SK-N-SH treated with all-trans-retinoic acid at 6 μM for 48 hours (cell line): ENCODE results near the gene LARGE1.

Source experiments
- ATAC-seq: fragments of 200-7000 bp; cut with Tn5 transposase; 3 replicates; pipeline ENCODE4 v1.9.1; 2020; ENCODE audit warnings: mild to moderate bottlenecking, moderate library complexity
- ARNTL ChIP-seq: fragments of 450-650 bp; formaldehyde crosslinking; IDR thresholded peaks from 2 replicates; pipeline ENCODE4 v1.5.0; 2020; ENCODE audit warnings: low read depth, mild to moderate bottlenecking, moderate library complexity, borderline replicate concordance
- BACH2 ChIP-seq: fragments of 250-450 bp; sonication (Bioruptor Pico); IDR thresholded peaks from 2 replicates; pipeline ENCODE4 v1.9.0; 2021; ENCODE audit warnings: mild to moderate bottlenecking, borderline replicate concordance
- CSDC2 ChIP-seq: fragments of 250-450 bp; sonication (Bioruptor Pico); IDR thresholded peaks from 2 replicates; pipeline ENCODE4 v1.5.0; 2020; ENCODE audit warnings: mild to moderate bottlenecking, moderate library complexity
- ESRRG ChIP-seq: fragments of 250-450 bp; sonication (Bioruptor Pico); IDR thresholded peaks from 2 replicates; pipeline ENCODE4 v1.6.1; 2021; ENCODE audit warnings: mild to moderate bottlenecking
- GLIS3 ChIP-seq: fragments of 250-450 bp; sonication (Bioruptor Pico); IDR thresholded peaks from 2 replicates; pipeline ENCODE4 v1.5.0; 2020; ENCODE audit warnings: mild to moderate bottlenecking, moderate library complexity
- OSR1 ChIP-seq: fragments of 250-450 bp; sonication (Bioruptor Pico); IDR thresholded peaks from 2 replicates; pipeline ENCODE4 v1.8.0; 2022; ENCODE audit warnings: moderate library complexity, mild to moderate bottlenecking, inconsistent platforms
- PPARA ChIP-seq: fragments of 250-450 bp; sonication (Bioruptor Pico); IDR thresholded peaks from 2 replicates; pipeline ENCODE4 v1.5.0; 2020; ENCODE audit warnings: mild to moderate bottlenecking, borderline replicate concordance
- RARB ChIP-seq: fragments of 250-450 bp; sonication (Bioruptor Pico); IDR thresholded peaks from 2 replicates; pipeline ENCODE4 v1.8.0; 2021; ENCODE audit warnings: mild to moderate bottlenecking, moderate library complexity
- SNAI2 ChIP-seq: fragments of 250-450 bp; sonication (Bioruptor Pico); IDR thresholded peaks from 2 replicates; pipeline ENCODE4 v1.5.0; 2020; ENCODE audit warnings: mild to moderate bottlenecking, moderate library complexity
- TOX ChIP-seq: fragments of 250-450 bp; sonication (Bioruptor Pico); IDR thresholded peaks from 2 replicates; pipeline ENCODE4 v1.8.0; 2021; ENCODE audit warnings: mild to moderate bottlenecking, moderate library complexity, borderline replicate concordance
- ZC3H10 ChIP-seq: fragments of 250-450 bp; sonication (Bioruptor Pico); IDR thresholded peaks from 2 replicates; pipeline ENCODE4 v1.5.1; 2021; ENCODE audit warnings: mild to moderate bottlenecking, moderate library complexity
- ZFP3 ChIP-seq: fragments of 250-450 bp; sonication (Bioruptor Pico); IDR thresholded peaks from 2 replicates; pipeline ENCODE4 v1.5.0; 2020; ENCODE audit warnings: mild to moderate bottlenecking, moderate library complexity
- ZNF565 ChIP-seq: fragments of 450-650 bp; formaldehyde crosslinking; conservative IDR thresholded peaks from 2 replicates; pipeline ENCODE4 v1.5.0; 2020; ENCODE audit warnings: low read depth, mild to moderate bottlenecking, moderate library complexity
- ZNF70 ChIP-seq: fragments of 450-650 bp; formaldehyde crosslinking; IDR thresholded peaks from 2 replicates; pipeline ENCODE4 v1.5.0; 2020; ENCODE audit warnings: mild to moderate bottlenecking, moderate library complexity
- ZNF8 ChIP-seq: fragments of 450-650 bp; formaldehyde crosslinking; IDR thresholded peaks from 2 replicates; pipeline ENCODE4 v1.5.0; 2020; ENCODE audit warnings: mild to moderate bottlenecking, moderate library complexity
- TF ChIP-seq, protein P1 (sequence below): fragments of 250-450 bp; sonication (Bioruptor Pico); IDR thresholded peaks from 2 replicates; pipeline ENCODE4 v1.5.1; 2021; ENCODE audit warnings: mild to moderate bottlenecking, moderate library complexity
- TF ChIP-seq, protein P2 (sequence below): fragments of 250-450 bp; sonication (Bioruptor Pico); IDR thresholded peaks from 2 replicates; pipeline ENCODE4 v1.5.0; 2020; ENCODE audit warnings: mild to moderate bottlenecking, moderate library complexity
- TF ChIP-seq, protein P3 (sequence below): fragments of 250-450 bp; sonication (Bioruptor Pico); IDR thresholded peaks from 2 replicates; pipeline ENCODE4 v1.8.0; 2020; ENCODE audit warnings: mild to moderate bottlenecking, moderate library complexity, borderline replicate concordance
- TF ChIP-seq, protein P4 (sequence below): fragments of 250-450 bp; sonication (Bioruptor Pico); IDR thresholded peaks from 2 replicates; pipeline ENCODE4 v1.8.0; 2021; ENCODE audit warnings: low read depth, mild to moderate bottlenecking, moderate library complexity, borderline replicate concordance
- TF ChIP-seq, protein P5 (sequence below): fragments of 250-450 bp; sonication (Bioruptor Pico); IDR thresholded peaks from 2 replicates; pipeline ENCODE4 v1.5.1; 2020; ENCODE audit warnings: low read depth, mild to moderate bottlenecking, moderate library complexity

Gene LARGE1

DNA sequence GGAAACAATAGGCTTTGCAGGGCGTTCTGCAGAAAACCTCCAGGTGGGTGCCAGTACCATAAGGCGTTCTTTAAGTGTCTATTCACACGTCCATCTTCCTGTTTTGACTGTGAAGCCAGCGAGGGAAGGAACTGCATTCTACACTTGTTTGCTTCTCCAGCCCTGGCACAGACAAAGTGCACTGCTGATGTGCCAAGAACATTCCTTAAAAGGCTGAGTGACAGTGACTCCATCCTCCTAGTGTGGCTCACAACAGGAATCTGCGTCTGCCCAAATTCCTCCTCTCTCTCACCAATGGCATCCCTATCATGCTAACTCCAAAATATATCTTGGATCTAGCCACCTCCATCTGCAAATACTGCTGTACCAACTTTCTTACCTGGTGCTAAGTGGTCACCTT is 454.7 kb downstream of the LARGE1 start:
- TF ChIP-seq, protein P1, sequence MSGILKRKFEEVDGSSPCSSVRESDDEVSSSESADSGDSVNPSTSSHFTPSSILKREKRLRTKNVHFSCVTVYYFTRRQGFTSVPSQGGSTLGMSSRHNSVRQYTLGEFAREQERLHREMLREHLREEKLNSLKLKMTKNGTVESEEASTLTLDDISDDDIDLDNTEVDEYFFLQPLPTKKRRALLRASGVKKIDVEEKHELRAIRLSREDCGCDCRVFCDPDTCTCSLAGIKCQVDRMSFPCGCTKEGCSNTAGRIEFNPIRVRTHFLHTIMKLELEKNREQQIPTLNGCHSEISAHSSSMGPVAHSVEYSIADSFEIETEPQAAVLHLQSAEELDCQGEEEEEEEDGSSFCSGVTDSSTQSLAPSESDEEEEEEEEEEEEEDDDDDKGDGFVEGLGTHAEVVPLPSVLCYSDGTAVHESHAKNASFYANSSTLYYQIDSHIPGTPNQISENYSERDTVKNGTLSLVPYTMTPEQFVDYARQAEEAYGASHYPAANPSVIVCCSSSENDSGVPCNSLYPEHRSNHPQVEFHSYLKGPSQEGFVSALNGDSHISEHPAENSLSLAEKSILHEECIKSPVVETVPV: no peak
- TF ChIP-seq, protein P2, sequence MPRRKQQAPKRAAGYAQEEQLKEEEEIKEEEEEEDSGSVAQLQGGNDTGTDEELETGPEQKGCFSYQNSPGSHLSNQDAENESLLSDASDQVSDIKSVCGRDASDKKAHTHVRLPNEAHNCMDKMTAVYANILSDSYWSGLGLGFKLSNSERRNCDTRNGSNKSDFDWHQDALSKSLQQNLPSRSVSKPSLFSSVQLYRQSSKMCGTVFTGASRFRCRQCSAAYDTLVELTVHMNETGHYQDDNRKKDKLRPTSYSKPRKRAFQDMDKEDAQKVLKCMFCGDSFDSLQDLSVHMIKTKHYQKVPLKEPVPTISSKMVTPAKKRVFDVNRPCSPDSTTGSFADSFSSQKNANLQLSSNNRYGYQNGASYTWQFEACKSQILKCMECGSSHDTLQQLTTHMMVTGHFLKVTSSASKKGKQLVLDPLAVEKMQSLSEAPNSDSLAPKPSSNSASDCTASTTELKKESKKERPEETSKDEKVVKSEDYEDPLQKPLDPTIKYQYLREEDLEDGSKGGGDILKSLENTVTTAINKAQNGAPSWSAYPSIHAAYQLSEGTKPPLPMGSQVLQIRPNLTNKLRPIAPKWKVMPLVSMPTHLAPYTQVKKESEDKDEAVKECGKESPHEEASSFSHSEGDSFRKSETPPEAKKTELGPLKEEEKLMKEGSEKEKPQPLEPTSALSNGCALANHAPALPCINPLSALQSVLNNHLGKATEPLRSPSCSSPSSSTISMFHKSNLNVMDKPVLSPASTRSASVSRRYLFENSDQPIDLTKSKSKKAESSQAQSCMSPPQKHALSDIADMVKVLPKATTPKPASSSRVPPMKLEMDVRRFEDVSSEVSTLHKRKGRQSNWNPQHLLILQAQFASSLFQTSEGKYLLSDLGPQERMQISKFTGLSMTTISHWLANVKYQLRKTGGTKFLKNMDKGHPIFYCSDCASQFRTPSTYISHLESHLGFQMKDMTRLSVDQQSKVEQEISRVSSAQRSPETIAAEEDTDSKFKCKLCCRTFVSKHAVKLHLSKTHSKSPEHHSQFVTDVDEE (CRISPR knock-in tag): no peak
- TF ChIP-seq ZNF70 (CRISPR knock-in tag): no peak
- TF ChIP-seq TOX (CRISPR knock-in tag): no peak
- no peak for TF ChIP-seq RARB
- no peak for TF ChIP-seq PPARA (CRISPR knock-in tag)
- TF ChIP-seq ARNTL (CRISPR knock-in tag): no peak
- TF ChIP-seq SNAI2 (CRISPR knock-in tag): no peak
- TF ChIP-seq, protein P3, sequence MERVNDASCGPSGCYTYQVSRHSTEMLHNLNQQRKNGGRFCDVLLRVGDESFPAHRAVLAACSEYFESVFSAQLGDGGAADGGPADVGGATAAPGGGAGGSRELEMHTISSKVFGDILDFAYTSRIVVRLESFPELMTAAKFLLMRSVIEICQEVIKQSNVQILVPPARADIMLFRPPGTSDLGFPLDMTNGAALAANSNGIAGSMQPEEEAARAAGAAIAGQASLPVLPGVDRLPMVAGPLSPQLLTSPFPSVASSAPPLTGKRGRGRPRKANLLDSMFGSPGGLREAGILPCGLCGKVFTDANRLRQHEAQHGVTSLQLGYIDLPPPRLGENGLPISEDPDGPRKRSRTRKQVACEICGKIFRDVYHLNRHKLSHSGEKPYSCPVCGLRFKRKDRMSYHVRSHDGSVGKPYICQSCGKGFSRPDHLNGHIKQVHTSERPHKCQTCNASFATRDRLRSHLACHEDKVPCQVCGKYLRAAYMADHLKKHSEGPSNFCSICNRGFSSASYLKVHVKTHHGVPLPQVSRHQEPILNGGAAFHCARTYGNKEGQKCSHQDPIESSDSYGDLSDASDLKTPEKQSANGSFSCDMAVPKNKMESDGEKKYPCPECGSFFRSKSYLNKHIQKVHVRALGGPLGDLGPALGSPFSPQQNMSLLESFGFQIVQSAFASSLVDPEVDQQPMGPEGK: no peak
- no peak for TF ChIP-seq CSDC2
- TF ChIP-seq, protein P4, sequence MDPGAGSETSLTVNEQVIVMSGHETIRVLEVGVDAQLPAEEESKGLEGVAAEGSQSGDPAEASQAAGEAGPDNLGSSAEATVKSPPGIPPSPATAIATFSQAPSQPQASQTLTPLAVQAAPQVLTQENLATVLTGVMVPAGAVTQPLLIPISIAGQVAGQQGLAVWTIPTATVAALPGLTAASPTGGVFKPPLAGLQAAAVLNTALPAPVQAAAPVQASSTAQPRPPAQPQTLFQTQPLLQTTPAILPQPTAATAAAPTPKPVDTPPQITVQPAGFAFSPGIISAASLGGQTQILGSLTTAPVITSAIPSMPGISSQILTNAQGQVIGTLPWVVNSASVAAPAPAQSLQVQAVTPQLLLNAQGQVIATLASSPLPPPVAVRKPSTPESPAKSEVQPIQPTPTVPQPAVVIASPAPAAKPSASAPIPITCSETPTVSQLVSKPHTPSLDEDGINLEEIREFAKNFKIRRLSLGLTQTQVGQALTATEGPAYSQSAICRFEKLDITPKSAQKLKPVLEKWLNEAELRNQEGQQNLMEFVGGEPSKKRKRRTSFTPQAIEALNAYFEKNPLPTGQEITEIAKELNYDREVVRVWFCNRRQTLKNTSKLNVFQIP: no peak
- TF ChIP-seq ZNF8 (CRISPR knock-in tag): no peak
- TF ChIP-seq BACH2 (CRISPR knock-in tag): no peak
- no peak for TF ChIP-seq OSR1 (CRISPR knock-in tag)
- no peak for TF ChIP-seq ZFP3
- TF ChIP-seq ZNF565 (CRISPR knock-in tag): no peak
- ATAC-seq: no peak

DNA sequence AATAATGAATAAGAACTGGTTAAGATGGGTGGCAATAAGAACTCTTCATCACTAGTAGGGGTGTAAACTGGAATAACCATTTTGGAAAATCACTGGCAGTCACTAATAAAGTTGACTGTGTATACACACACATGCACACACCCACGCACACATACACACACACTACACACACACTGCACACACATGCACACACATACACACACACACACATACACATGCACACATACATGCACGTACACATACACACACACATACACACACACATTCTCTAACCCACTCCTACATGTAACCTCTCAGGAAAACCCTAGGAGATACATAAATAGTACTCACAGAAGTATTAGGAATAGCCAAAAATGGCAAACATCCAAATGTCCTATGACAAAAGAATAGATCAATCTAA is 455.6 kb downstream of the LARGE1 start:
- no peak for ATAC-seq
- TF ChIP-seq PPARA (CRISPR knock-in tag) (no peak), SNAI2 (CRISPR knock-in tag) (no peak), RARB (no peak), GLIS3 (CRISPR knock-in tag) (no peak), ZFP3 (no peak), ESRRG (CRISPR knock-in tag) (no peak), ZC3H10 (CRISPR knock-in tag) (no peak), ZNF565 (CRISPR knock-in tag) (no peak), BACH2 (CRISPR knock-in tag) (no peak), OSR1 (CRISPR knock-in tag) (no peak), ZNF70 (CRISPR knock-in tag) (no peak)
- TF ChIP-seq, protein P5, sequence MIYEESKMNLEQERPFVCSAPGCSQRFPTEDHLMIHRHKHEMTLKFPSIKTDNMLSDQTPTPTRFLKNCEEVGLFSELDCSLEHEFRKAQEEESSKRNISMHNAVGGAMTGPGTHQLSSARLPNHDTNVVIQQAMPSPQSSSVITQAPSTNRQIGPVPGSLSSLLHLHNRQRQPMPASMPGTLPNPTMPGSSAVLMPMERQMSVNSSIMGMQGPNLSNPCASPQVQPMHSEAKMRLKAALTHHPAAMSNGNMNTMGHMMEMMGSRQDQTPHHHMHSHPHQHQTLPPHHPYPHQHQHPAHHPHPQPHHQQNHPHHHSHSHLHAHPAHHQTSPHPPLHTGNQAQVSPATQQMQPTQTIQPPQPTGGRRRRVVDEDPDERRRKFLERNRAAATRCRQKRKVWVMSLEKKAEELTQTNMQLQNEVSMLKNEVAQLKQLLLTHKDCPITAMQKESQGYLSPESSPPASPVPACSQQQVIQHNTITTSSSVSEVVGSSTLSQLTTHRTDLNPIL (CRISPR knock-in tag): no peak
- TF ChIP-seq, protein P2 (CRISPR knock-in tag): no peak
- TF ChIP-seq, protein P4: no peak
